ENCODE measurements around the gene BTN2A1.
"Not testable (repeated sequence)": the region's sequence is repeated elsewhere in the genome, so short reads cannot be mapped to it uniquely, and the experiment has no call there.

The BTN2A1 gene

DNA sequence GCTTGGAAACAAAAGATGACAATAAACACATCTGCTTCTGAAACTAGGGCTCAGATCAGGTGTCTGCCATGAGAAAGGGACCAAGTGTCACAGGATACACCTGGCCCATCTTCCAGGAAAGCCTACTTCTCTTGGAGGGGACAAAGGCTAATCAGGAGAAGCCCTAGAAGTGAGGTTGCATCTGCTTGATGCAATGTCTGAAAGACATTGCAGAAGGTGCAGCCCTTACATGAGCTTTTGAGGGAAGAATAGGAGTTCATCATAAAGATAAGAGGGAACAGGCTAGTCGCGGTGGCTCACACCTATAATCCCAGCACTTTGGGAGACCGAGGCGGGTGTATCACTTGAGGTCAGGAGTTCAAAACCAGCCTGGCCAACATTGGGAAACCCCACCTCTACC, 39.9 kb downstream of the BTN2A1 start:
- DNase-seq = no peak

GRCh38 chr6:26500102-26500501, 42.3 kb downstream of the BTN2A1 start, which contains the start of gene BTN1A1:
Gene BTN1A1 (plus strand): TSS chr6:26500303. CDS start chr6:26501287, 984 bp downstream.
- no peak for DNase-seq

GRCh38 chr6:26501482-26501986, 43.8 kb downstream of the BTN2A1 start:
- DNase-seq = no peak

GRCh38 chr6:26502165-26502564, 44.4 kb downstream of the BTN2A1 start:
- DNase-seq = no peak

GRCh38 chr6:26502626-26503025, 44.9 kb downstream of the BTN2A1 start:
- no peak for DNase-seq

GRCh38 chr6:26507658-26508057, 49.9 kb downstream of the BTN2A1 start:
- DNase-seq = no peak

DNA sequence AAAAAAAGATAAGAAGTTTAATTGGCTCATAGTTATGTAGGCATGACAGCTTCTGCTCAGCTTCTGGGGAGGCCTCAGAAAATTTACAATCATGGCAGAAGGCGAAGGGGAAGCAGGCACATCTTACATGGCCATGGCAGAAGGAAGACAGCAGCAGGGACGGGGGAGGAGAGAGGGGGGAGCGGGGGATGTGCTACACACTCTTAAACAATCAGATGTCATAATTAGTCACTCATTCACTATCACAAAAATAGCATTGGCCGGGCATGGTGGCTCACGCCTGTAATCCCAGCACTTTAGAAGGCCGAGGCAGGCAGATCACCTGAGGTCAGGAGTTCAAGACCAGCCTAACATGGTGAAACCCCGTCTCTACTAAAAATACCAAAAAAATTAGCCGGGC, 53.3 kb downstream of the BTN2A1 start:
- DNase-seq = not testable (repeated sequence)

GRCh38 chr6:26514984-26515383, 57.2 kb downstream of the BTN2A1 start:
- no peak for DNase-seq

- DNase-seq = no peak
Measured at GRCh38 chr6:26516481-26517427, 59.0 kb downstream of the BTN2A1 start.
